ENCODE measurements around the gene PRPF38A. TPM values are rescaled to one million over a fixed set of nuclear protein-coding genes. Genes with fewer than 3 reads are reported as not detected.
"Not testable (repeated sequence)": the region's sequence is repeated elsewhere in the genome, so short reads cannot be mapped to it uniquely, and the experiment has no call there.

PRPF38A gene
- total RNA-seq, 6 donors from 2014 or later, result 2.7 to 39.6 (median 16.3) TPM

- DNase-seq (peak; percentile 81 to 90), ATAC-seq (ENCODE audit: low FRiP score in 2 of 2) (no peak)
- WGBS, 2 donors, result 14 to 22% methylated on average over 18 to 38 of the region's 51 CpGs
- H3K27ac ChIP-seq, result peak overlapping the region in 2 of 4 donors; percentile 26 to 52
- TF ChIP-seq POLR2A (IDR thresholded peaks at IDR 0.05), result peak in 1 of 4 donors; percentile 32
- TF ChIP-seq, protein P1, sequence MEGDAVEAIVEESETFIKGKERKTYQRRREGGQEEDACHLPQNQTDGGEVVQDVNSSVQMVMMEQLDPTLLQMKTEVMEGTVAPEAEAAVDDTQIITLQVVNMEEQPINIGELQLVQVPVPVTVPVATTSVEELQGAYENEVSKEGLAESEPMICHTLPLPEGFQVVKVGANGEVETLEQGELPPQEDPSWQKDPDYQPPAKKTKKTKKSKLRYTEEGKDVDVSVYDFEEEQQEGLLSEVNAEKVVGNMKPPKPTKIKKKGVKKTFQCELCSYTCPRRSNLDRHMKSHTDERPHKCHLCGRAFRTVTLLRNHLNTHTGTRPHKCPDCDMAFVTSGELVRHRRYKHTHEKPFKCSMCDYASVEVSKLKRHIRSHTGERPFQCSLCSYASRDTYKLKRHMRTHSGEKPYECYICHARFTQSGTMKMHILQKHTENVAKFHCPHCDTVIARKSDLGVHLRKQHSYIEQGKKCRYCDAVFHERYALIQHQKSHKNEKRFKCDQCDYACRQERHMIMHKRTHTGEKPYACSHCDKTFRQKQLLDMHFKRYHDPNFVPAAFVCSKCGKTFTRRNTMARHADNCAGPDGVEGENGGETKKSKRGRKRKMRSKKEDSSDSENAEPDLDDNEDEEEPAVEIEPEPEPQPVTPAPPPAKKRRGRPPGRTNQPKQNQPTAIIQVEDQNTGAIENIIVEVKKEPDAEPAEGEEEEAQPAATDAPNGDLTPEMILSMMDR (IDR thresholded peaks at IDR 0.05), result no peak
- peaks cover 0 to 7% (median 0%) of the 10 kb centered on the region in 4 donors for H3K36me3 ChIP-seq
- peaks cover 18 to 30% (median 20%) of the 10 kb centered on the region in 4 donors for H3K4me1 ChIP-seq
- peak overlapping the region in 3 of 4 donors; percentile 42 to 56 (median 48) for H3K4me3 ChIP-seq
- no peaks in the 10 kb centered on the region for H3K27me3 ChIP-seq
- no peaks in the 10 kb centered on the region for H3K9me3 ChIP-seq
These were observed 35.8 kb upstream of the PRPF38A start for GRCh38 chr1:52368383-52369172.

DNA sequence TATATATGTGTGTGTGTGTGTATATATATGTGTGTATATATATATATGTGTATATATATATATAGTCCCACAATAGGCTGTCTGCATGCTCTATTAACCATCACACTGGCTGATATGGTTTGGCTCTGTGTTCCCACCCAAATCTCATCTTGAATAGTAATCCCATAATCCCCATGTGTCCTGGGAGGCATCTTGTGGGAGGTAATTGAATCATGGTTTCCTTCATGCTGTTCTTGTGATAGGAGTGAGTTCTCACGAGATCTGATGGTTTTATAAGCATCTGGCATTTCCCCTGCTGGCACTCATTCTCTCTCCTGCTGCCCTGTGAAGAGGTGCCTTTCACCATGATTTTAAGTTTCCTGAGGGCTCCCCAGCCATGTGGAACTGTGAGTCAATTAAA lies 34.6 kb upstream of the PRPF38A start:
- H3K4me3 ChIP-seq; H3K27ac ChIP-seq; DNase-seq; H3K9me3 ChIP-seq; H3K27me3 ChIP-seq; H3K36me3 ChIP-seq; ATAC-seq (ENCODE audit: low FRiP score in 2 of 2): not testable (repeated sequence)
- 67 to 76% methylated on average over 1 of the region's 1 CpG for WGBS, 2 donors
- peaks cover 9 to 22% (median 12%) of the 10 kb centered on the region in 4 donors for H3K4me1 ChIP-seq

DNA sequence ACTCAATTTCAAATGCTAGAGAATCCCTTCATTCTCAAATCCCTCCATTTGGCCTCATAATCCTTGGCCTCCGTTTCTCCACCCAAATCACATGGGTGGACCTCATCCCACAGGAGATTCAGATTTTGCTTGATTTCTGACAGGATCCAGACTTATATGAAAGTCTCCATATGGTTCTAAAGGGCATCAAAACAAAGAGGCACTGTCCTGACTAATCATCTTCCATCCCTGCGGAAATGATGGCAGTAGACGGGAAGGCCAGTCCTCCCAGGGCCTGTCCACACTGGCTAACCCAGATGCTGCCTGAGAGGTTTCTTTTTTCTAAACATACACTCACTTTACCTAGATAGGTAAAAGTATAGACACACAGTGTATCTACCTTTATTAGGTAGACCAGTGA lies 19.0 kb upstream of the PRPF38A start:
- H3K9me3 ChIP-seq, result no peaks in the 10 kb centered on the region
- no peak overlapping the region for H3K27ac ChIP-seq
- 96 to 98% methylated on average over 3 of the region's 3 CpGs for WGBS, 2 donors
- no peaks in the 10 kb centered on the region for H3K36me3 ChIP-seq
- H3K4me1 ChIP-seq, result no peaks in the 10 kb centered on the region
- TF ChIP-seq POLR2A (IDR thresholded peaks at IDR 0.05), result no peak
- TF ChIP-seq POLR2AphosphoS5 (IDR thresholded peaks at IDR 0.05), result no peak
- TF ChIP-seq, protein P1 (IDR thresholded peaks at IDR 0.05), result no peak
- no peak for TF ChIP-seq EP300 (IDR thresholded peaks at IDR 0.05)
- H3K4me3 ChIP-seq, result no peak overlapping the region
- ATAC-seq (ENCODE audit: low FRiP score in 2 of 2) (no peak), DNase-seq (no peak)
- H3K27me3 ChIP-seq, result no peaks in the 10 kb centered on the region

GRCh38 chr1:52386458-52386857 lies 17.9 kb upstream of the PRPF38A start:
- no peaks in the 10 kb centered on the region for H3K36me3 ChIP-seq
- H3K4me1 ChIP-seq, result no peaks in the 10 kb centered on the region
- TF ChIP-seq POLR2AphosphoS5 (IDR thresholded peaks at IDR 0.05) (no peak), POLR2A (IDR thresholded peaks at IDR 0.05) (no peak), EP300 (IDR thresholded peaks at IDR 0.05) (no peak)
- TF ChIP-seq, protein P1 (IDR thresholded peaks at IDR 0.05), result no peak
- ATAC-seq (ENCODE audit: low FRiP score in 2 of 2), result no peak
- 85 to 87% methylated on average over 5 of the region's 5 CpGs for WGBS, 2 donors
- no peaks in the 10 kb centered on the region for H3K27me3 ChIP-seq
- no peak overlapping the region for H3K27ac ChIP-seq
- H3K4me3 ChIP-seq, result no peak overlapping the region
- no peaks in the 10 kb centered on the region for H3K9me3 ChIP-seq
- no peak for DNase-seq

GRCh38 chr1:52393174-52393573 lies 11.2 kb upstream of the PRPF38A start:
- TF ChIP-seq POLR2A (IDR thresholded peaks at IDR 0.05), result no peak
- TF ChIP-seq, protein P1 (IDR thresholded peaks at IDR 0.05), result no peak
- TF ChIP-seq POLR2AphosphoS5 (IDR thresholded peaks at IDR 0.05), result no peak
- no peak for TF ChIP-seq EP300 (IDR thresholded peaks at IDR 0.05)
- no peak for DNase-seq
- 87 to 98% methylated on average over 5 of the region's 5 CpGs for WGBS, 2 donors

More at GRCh38 chr1:52393174-52393573, 11.2 kb upstream of the PRPF38A start:
- no peaks in the 10 kb centered on the region for H3K27me3 ChIP-seq
- no peak overlapping the region for H3K27ac ChIP-seq
- no peaks in the 10 kb centered on the region for H3K36me3 ChIP-seq
- no peak for ATAC-seq (ENCODE audit: low FRiP score in 2 of 2)
- H3K4me1 ChIP-seq, result no peaks in the 10 kb centered on the region
- H3K9me3 ChIP-seq, result no peaks in the 10 kb centered on the region
- no peak overlapping the region for H3K4me3 ChIP-seq

Data from upper lobe of left lung (tissue), 6 donors.